SK-N-SH (cell line): ENCODE data around the gene SLC12A9. TPM values are rescaled to one million over a fixed set of nuclear protein-coding genes. Genes with fewer than 3 reads are reported as not detected.

Experiments used
- CTCF ChIA-PET: fragments of 300-600, 350-600 bp; formaldehyde crosslinking; extraction: SDS; loops from one replicate; lab custom pipeline; 2021; lab: Yijun Ruan, JAX
- POLR2A ChIA-PET: fragments of 350-600 bp; sonication (Branson Sonifier 250); formaldehyde crosslinking; extraction: SDS; loops from one replicate; lab custom pipeline; 2020; ENCODE audit warnings: antibody characterized with exemption, inconsistent platforms; lab: Yijun Ruan, JAX
- DNase-seq: peaks from one replicate; pipeline ENCODE4 v3.0.0; 2012
- H2AFZ ChIP-seq: fragments of 200-600 bp; sonication (generic); 2 replicates; pipeline ENCODE4 v1.8.1; 2016; ENCODE audit warnings: antibody characterized with exemption, mild to moderate bottlenecking, low read depth
- H3F3A ChIP-seq: fragments of 200-600 bp; sonication (generic); replicated peaks from 2 replicates; pipeline ENCODE3; 2016; ENCODE audit warnings: antibody characterized with exemption, mild to moderate bottlenecking; ENCODE audit not compliant: insufficient read depth
- H3K27ac ChIP-seq, 2 experiments: fragments of 200-500 bp in 1 of 2; fragments of 200-600 bp in 1 of 2; sonication (Bioruptor generic) in 1 of 2; sonication (generic), shearing (Covaris generic) in 1 of 2; 2 replicates each; pipeline versions ENCODE4 v1.5.1 to v1.6.1; 2014 to 2016; ENCODE audit warnings: low read depth in 2 of 2, inconsistent platforms in 1 of 2, low read length in 1 of 2, mild to moderate bottlenecking in 1 of 2, mixed read lengths in 1 of 2
- H3K27me3 ChIP-seq: fragments of 200-600 bp; sonication (generic), shearing (Covaris generic); 2 replicates; pipeline ENCODE4 v1.6.1; 2016; ENCODE audit warnings: mixed run types; ENCODE audit not compliant: insufficient read depth
- H3K36me3 ChIP-seq, 2 experiments: fragments of 200-500 bp in 1 of 2; fragments of 200-600 bp in 1 of 2; sonication (Bioruptor generic) in 1 of 2; sonication (generic) in 1 of 2; replicated peaks in 1 of 2; 2 replicates each; pipeline versions ENCODE3 to v1.5.1; 2014 to 2016; ENCODE audit warnings: low read length in 1 of 2, mild to moderate bottlenecking in 1 of 2; ENCODE audit not compliant: insufficient read depth in 2 of 2, control insufficient read depth in 1 of 2
- H3K4me1 ChIP-seq, 2 experiments: fragments of 200-500 bp in 1 of 2; fragments of 200-600 bp in 1 of 2; sonication (Bioruptor generic) in 1 of 2; sonication (generic), shearing (Covaris generic) in 1 of 2; 2 replicates each; pipeline versions ENCODE4 v1.5.1 to v1.6.1; 2014 to 2016; ENCODE audit warnings: low read depth in 1 of 2, low read length in 1 of 2, mixed run types in 1 of 2; ENCODE audit not compliant: insufficient read depth in 2 of 2, control insufficient read depth in 1 of 2
- H3K4me2 ChIP-seq: fragments of 200-600 bp; sonication (generic), shearing (Covaris generic); 2 replicates; pipeline ENCODE4 v1.6.1; 2017; ENCODE audit warnings: mixed run types
- H3K4me3 ChIP-seq, 2 experiments: fragments of 200-500 bp in 1 of 2; fragments of 200-600 bp in 1 of 2; sonication (Bioruptor generic) in 1 of 2; sonication (generic), shearing (Covaris generic) in 1 of 2; 2 replicates each; pipeline versions ENCODE4 v1.5.1 to v1.8.1; 2014 to 2016; ENCODE audit warnings: low read depth in 2 of 2, inconsistent platforms in 1 of 2, low read length in 1 of 2, mild to moderate bottlenecking in 1 of 2, mixed read lengths in 1 of 2, moderate library complexity in 1 of 2
- H3K79me2 ChIP-seq: fragments of 200-600 bp; sonication (generic); 2 replicates; pipeline ENCODE4 v1.8.1; 2017; ENCODE audit warnings: mild to moderate bottlenecking; ENCODE audit not compliant: insufficient read depth
- H3K9ac ChIP-seq: fragments of 200-600 bp; sonication (generic); 2 replicates; pipeline ENCODE4 v1.6.1; 2017; ENCODE audit warnings: mixed run types
- H3K9me2 ChIP-seq: fragments of 200-600 bp; sonication (generic); 2 replicates; pipeline ENCODE4 v1.6.1; 2017; ENCODE audit warnings: mixed run types
- H3K9me3 ChIP-seq: fragments of 200-600 bp; sonication (generic); 2 replicates; pipeline ENCODE4 v1.6.1; 2017; ENCODE audit warnings: mixed run types, mild to moderate bottlenecking, moderate library complexity
- H4K20me1 ChIP-seq: fragments of 200-600 bp; sonication (generic); 2 replicates; pipeline ENCODE4 v1.6.1; 2017; ENCODE audit warnings: mild to moderate bottlenecking, mixed run types; ENCODE audit not compliant: insufficient read depth
- CHD2 ChIP-seq: fragments of 150-350 bp; IDR thresholded peaks from 2 replicates; pipeline ENCODE4 v1.6.1; 2018; ENCODE audit warnings: low read length; ENCODE audit not compliant: partially characterized antibody
- ELF1 ChIP-seq: IDR thresholded peaks from 2 replicates; pipeline ENCODE4 v1.4.0; 2012
- EP300 ChIP-seq, 2 experiments: IDR thresholded peaks; 2 replicates each; pipeline versions ENCODE4 v1.4.0 to v1.6.1; 2012; ENCODE audit warnings: borderline replicate concordance in 1 of 2, low read depth in 1 of 2, low read length in 1 of 2
- EZH2phosphoT487 ChIP-seq: fragments of 200-600 bp; sonication (generic); IDR thresholded peaks from 2 replicates; pipeline ENCODE4 v1.6.1; 2017; ENCODE audit warnings: low read depth, mixed run types, mild to moderate bottlenecking, antibody characterized with exemption, moderate library complexity, borderline replicate concordance
- FOSL2 ChIP-seq: IDR thresholded peaks from 2 replicates; pipeline ENCODE4 v1.4.0; 2012; ENCODE audit warnings: low read depth, mild to moderate bottlenecking, moderate library complexity, borderline replicate concordance
- IRF3 ChIP-seq: fragments of 150-350 bp; IDR thresholded peaks from 2 replicates; pipeline ENCODE4 v1.6.1; 2016; ENCODE audit warnings: mild to moderate bottlenecking, low read depth, low read length
- RFX5 ChIP-seq: IDR thresholded peaks from 2 replicates; pipeline ENCODE4 v1.6.1; 2012; ENCODE audit warnings: mild to moderate bottlenecking, improper control_type of control experiment, low read length
- TCF12 ChIP-seq: IDR thresholded peaks from 2 replicates; pipeline ENCODE4 v1.4.0; 2012
- YY1 ChIP-seq: IDR thresholded peaks from 2 replicates; pipeline ENCODE4 v1.4.0; 2012; ENCODE audit warnings: low read depth, mild to moderate bottlenecking
- ZBTB33 ChIP-seq: IDR thresholded peaks from 2 replicates; pipeline ENCODE4 v1.4.0; 2012; ENCODE audit warnings: low read depth, borderline replicate concordance
- WGBS: methylation state at CpG from one replicate; pipeline ENCODE4 v1.1.6; 2017; ENCODE audit warnings: low lambda C conversion rate; 5-methylcytosine and 5-hydroxymethylcytosine counted together
- polyA plus RNA-seq, 3 experiments: library from polyadenylated mRNA; depleted of rRNA; stranded (reverse); fragments of >200 nt; gene quantifications; 2 replicates each; pipeline ENCODE4 v1.2.3, GENCODE V29; 2012

SLC12A9 gene
- polyA plus RNA-seq, 1 of the 3 experiments (the other 2 are of a cell fraction), result 29.7 TPM

GRCh38 chr7:100891568-100892247, 39.2 kb downstream of the SLC12A9 start:
- CTCF ChIA-PET, result interaction anchor here (0.7 to 1.3 kb wide), 5 partner anchors 39 to 423 kb away, joined by 3 to 5 read pairs (median 4); partner anchors contain the start of gene SLC12A9
- H3K4me2 ChIP-seq, result no peak overlapping the region

GRCh38 chr7:100892364-100893317, 40.1 kb downstream of the SLC12A9 start:
- H3K4me3 ChIP-seq, result no peak overlapping the region
- H3K27me3 ChIP-seq, result peaks cover 20% of the 10 kb centered on the region
- H3K27ac ChIP-seq, result no peak overlapping the region
- no peak for DNase-seq
- no peak overlapping the region for H2AFZ ChIP-seq
- H3K79me2 ChIP-seq, result peaks cover 18% of the 10 kb centered on the region
- 91% methylated on average over 35 of the region's 44 CpGs for WGBS
- POLR2A ChIA-PET, result interaction anchor here (0.6 kb wide), 1 partner anchor 202 kb away, joined by 3 read pairs; no protein-coding TSS in a partner anchor
- H4K20me1 ChIP-seq, result no peaks in the 10 kb centered on the region
- peaks cover 7 to 37% of the 10 kb centered on the region in 2 experiments for H3K4me1 ChIP-seq
- H3K9ac ChIP-seq, result no peak overlapping the region
- H3K36me3 ChIP-seq, result peaks cover 5 to 13% of the 10 kb centered on the region in 2 experiments
- no peaks in the 10 kb centered on the region for H3K9me2 ChIP-seq
- no peaks in the 10 kb centered on the region for H3K9me3 ChIP-seq
- CTCF ChIA-PET, result interaction anchor here (1.3 to 3.8 kb wide), 7 partner anchors 17 to 186 kb away, joined by 4 to 69 read pairs (median 18); partner anchors contain the start of genes SLC12A9 and SRRT
- H3K4me2 ChIP-seq, result no peak overlapping the region
- peaks cover 15% of the 10 kb centered on the region for H3F3A ChIP-seq
- no peak for TF ChIP-seq IRF3
- TF ChIP-seq RFX5, result no peak
- no peak for TF ChIP-seq YY1
- no peak for TF ChIP-seq ZBTB33
- no peak for TF ChIP-seq EP300 (IDR thresholded peaks at IDR 0.05; ENCODE audit: borderline replicate concordance in 1 of 2, low read depth in 1 of 2, low read length in 1 of 2)
- no peak for TF ChIP-seq TCF12
- TF ChIP-seq EZH2phosphoT487, result no peak
- no peak for TF ChIP-seq FOSL2
- no peak for TF ChIP-seq CHD2

More at GRCh38 chr7:100891568-100892247, 39.2 kb downstream of the SLC12A9 start:
- no peaks in the 10 kb centered on the region for H3K9me3 ChIP-seq
- DNase-seq, result no peak
- H3K36me3 ChIP-seq, result peaks cover 11 to 22% of the 10 kb centered on the region in 2 experiments
- 81% methylated on average over 8 of the region's 8 CpGs for WGBS
- no peaks in the 10 kb centered on the region for H3K9me2 ChIP-seq
- H2AFZ ChIP-seq, result no peak overlapping the region
- TF ChIP-seq TCF12, result peak; percentile 21; the same call in 1 of the 2 replicates
- no peak for TF ChIP-seq IRF3
- TF ChIP-seq ZBTB33, result no peak
- no peak for TF ChIP-seq ELF1
- H4K20me1 ChIP-seq, result no peaks in the 10 kb centered on the region; the same call in 1 of the 2 replicates
- H3F3A ChIP-seq, result peaks cover 20% of the 10 kb centered on the region
- peaks cover 11 to 44% of the 10 kb centered on the region in 2 experiments for H3K4me1 ChIP-seq
- H3K27ac ChIP-seq, result no peak overlapping the region
- H3K4me3 ChIP-seq, result no peak overlapping the region
- H3K9ac ChIP-seq, result no peak overlapping the region
- peaks cover 27% of the 10 kb centered on the region for H3K79me2 ChIP-seq
- H3K27me3 ChIP-seq, result peaks cover 15% of the 10 kb centered on the region
- POLR2A ChIA-PET, result interaction anchor here (0.6 kb wide), 1 partner anchor 202 kb away, joined by 3 read pairs; no protein-coding TSS in a partner anchor
